Ovary (tissue), 3 donors: ENCODE data around the gene FPR1.
A peak's percentile ranks its signal among the peaks of the same experiment; 100 is the strongest.

ENCODE experiments used
- EP300 ChIP-seq: sonication (generic); formaldehyde crosslinking; IDR thresholded peaks from one replicate; pipeline ENCODE4 v1.6.1; 2017; ENCODE audit warnings: antibody characterized with exemption
- TF ChIP-seq, protein P1 (sequence below), 3 donors: fragments of 450-650 bp in 2 of 3; fragments of 200-600 bp in 1 of 3; IDR thresholded peaks; one replicate each; pipeline versions ENCODE4 v1.5.1 to v1.8.0; 2016 to 2022; ENCODE audit warnings: antibody characterized with exemption in 3 of 3, mild to moderate bottlenecking in 1 of 3
- donor health status: DM: no; HTN: no; CAD: no.

GRCh38 chr19:51777570-51778462 is 26.1 kb upstream of the FPR1 start:
- TF ChIP-seq, protein P1, sequence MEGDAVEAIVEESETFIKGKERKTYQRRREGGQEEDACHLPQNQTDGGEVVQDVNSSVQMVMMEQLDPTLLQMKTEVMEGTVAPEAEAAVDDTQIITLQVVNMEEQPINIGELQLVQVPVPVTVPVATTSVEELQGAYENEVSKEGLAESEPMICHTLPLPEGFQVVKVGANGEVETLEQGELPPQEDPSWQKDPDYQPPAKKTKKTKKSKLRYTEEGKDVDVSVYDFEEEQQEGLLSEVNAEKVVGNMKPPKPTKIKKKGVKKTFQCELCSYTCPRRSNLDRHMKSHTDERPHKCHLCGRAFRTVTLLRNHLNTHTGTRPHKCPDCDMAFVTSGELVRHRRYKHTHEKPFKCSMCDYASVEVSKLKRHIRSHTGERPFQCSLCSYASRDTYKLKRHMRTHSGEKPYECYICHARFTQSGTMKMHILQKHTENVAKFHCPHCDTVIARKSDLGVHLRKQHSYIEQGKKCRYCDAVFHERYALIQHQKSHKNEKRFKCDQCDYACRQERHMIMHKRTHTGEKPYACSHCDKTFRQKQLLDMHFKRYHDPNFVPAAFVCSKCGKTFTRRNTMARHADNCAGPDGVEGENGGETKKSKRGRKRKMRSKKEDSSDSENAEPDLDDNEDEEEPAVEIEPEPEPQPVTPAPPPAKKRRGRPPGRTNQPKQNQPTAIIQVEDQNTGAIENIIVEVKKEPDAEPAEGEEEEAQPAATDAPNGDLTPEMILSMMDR (IDR thresholded peaks at IDR 0.05), result peak; percentile 68 to 82 (median 69)
- no peak for TF ChIP-seq EP300
